Mucosa of rectum (tissue), 2 donors: ENCODE measurements around the gene SLC30A9.

ENCODE experiments used
- H3K27ac ChIP-seq, 2 donors: one replicate each; pipeline ENCODE4 v1.7.0; 2013; ENCODE audit warnings: inconsistent platforms in 2 of 2, low read depth in 2 of 2, low read length in 2 of 2
- H3K27me3 ChIP-seq, 2 donors: one replicate each; pipeline ENCODE4 v1.7.0; 2013; ENCODE audit warnings: low read length in 2 of 2; ENCODE audit not compliant: control insufficient read depth in 2 of 2, insufficient read depth in 2 of 2
- H3K36me3 ChIP-seq, 2 donors: one replicate each; pipeline ENCODE4 v1.7.0; 2013; ENCODE audit warnings: low read length in 2 of 2; ENCODE audit not compliant: control insufficient read depth in 2 of 2, insufficient read depth in 2 of 2
- H3K4me1 ChIP-seq, 2 donors: one replicate each; pipeline ENCODE4 v1.7.0; 2013; ENCODE audit warnings: low read length in 2 of 2, mild to moderate bottlenecking in 1 of 2; ENCODE audit not compliant: control insufficient read depth in 2 of 2, insufficient read depth in 2 of 2
- H3K4me3 ChIP-seq, 2 donors: one replicate each; pipeline ENCODE4 v1.7.0; 2013; ENCODE audit warnings: low read length in 2 of 2
- H3K9ac ChIP-seq, 2 donors: one replicate each; pipeline ENCODE4 v1.7.0; 2013; ENCODE audit warnings: low read length in 2 of 2, low read depth in 1 of 2, mild to moderate bottlenecking in 1 of 2
- H3K9me3 ChIP-seq, 2 donors: one replicate each; pipeline ENCODE4 v1.7.0; 2013; ENCODE audit warnings: low read length in 2 of 2; ENCODE audit not compliant: control insufficient read depth in 2 of 2
- donor health status: healthy.
- donor health status: Normal muscosa, but diverticular disease.

The SLC30A9 gene

GRCh38 chr4:41975341-41975740 is 15.0 kb upstream of the SLC30A9 start:
- H3K9ac ChIP-seq, result no peak overlapping the region
- H3K9me3 ChIP-seq, result no peaks in the 10 kb centered on the region
- H3K4me1 ChIP-seq, result no peaks in the 10 kb centered on the region
- no peaks in the 10 kb centered on the region for H3K36me3 ChIP-seq
- H3K27me3 ChIP-seq, result no peaks in the 10 kb centered on the region
- H3K4me3 ChIP-seq, result no peak overlapping the region
- no peak overlapping the region for H3K27ac ChIP-seq

GRCh38 chr4:41976775-41977516 is 13.4 kb upstream of the SLC30A9 start:
- H3K36me3 ChIP-seq, result no peaks in the 10 kb centered on the region
- H3K27ac ChIP-seq, result no peak overlapping the region

GRCh38 chr4:41977709-41978108 is 12.6 kb upstream of the SLC30A9 start:
- H3K36me3 ChIP-seq, result no peaks in the 10 kb centered on the region
- H3K27ac ChIP-seq, result no peak overlapping the region
- no peaks in the 10 kb centered on the region for H3K9me3 ChIP-seq
- no peak overlapping the region for H3K9ac ChIP-seq
- no peaks in the 10 kb centered on the region for H3K4me1 ChIP-seq
- H3K27me3 ChIP-seq, result no peaks in the 10 kb centered on the region
- no peak overlapping the region for H3K4me3 ChIP-seq

More at GRCh38 chr4:41976775-41977516, 13.4 kb upstream of the SLC30A9 start:
- Histone ChIP-seq H3K27me3 (no peaks in the 10 kb centered on the region), H3K9me3 (no peaks in the 10 kb centered on the region), H3K4me1 (no peaks in the 10 kb centered on the region), H3K4me3 (no peak overlapping the region), H3K9ac (no peak overlapping the region)

- Histone ChIP-seq H3K27me3 (no peaks in the 10 kb centered on the region), H3K9ac (no peak within 1 kb of the TSS), H3K27ac (no peak within 1 kb of the TSS), H3K4me1 (no peaks in the 10 kb centered on the region), H3K4me3 (no peak within 1 kb of the TSS), H3K9me3 (no peaks in the 10 kb centered on the region), H3K36me3 (no peaks in the 10 kb centered on the region)
Measured at GRCh38 chr4:41981456-41981855, 8.9 kb upstream of the SLC30A9 start, which contains the start of gene DCAF4L1. Gene DCAF4L1, plus strand, starts transcription at chr4:41981756. Its CDS starts 37 bp downstream, at chr4:41981793.

GRCh38 chr4:41982716-41983115 is 7.6 kb upstream of the SLC30A9 start:
- Histone ChIP-seq H3K4me3 (no peak overlapping the region), H3K27me3 (no peaks in the 10 kb centered on the region), H3K9me3 (no peaks in the 10 kb centered on the region), H3K4me1 (no peaks in the 10 kb centered on the region), H3K27ac (no peak overlapping the region), H3K36me3 (no peaks in the 10 kb centered on the region), H3K9ac (no peak overlapping the region)

- Histone ChIP-seq H3K9me3 (no peaks in the 10 kb centered on the region), H3K36me3 (no peaks in the 10 kb centered on the region), H3K4me1 (peaks cover 0 to 4% of the 10 kb centered on the region in 2 donors), H3K27ac (no peak overlapping the region), H3K27me3 (no peaks in the 10 kb centered on the region), H3K4me3 (no peak overlapping the region), H3K9ac (no peak overlapping the region)
Measured at GRCh38 chr4:41985151-41985550, 5.2 kb upstream of the SLC30A9 start.

- Histone ChIP-seq H3K4me1 (peaks cover 7 to 16% of the 10 kb centered on the region in 2 donors), H3K36me3 (no peaks in the 10 kb centered on the region), H3K9ac (peak overlapping the region; percentile 81 to 91), H3K27me3 (no peaks in the 10 kb centered on the region), H3K27ac (peak overlapping the region; percentile 25 to 43), H3K4me3 (peak overlapping the region; percentile 79 to 91), H3K9me3 (no peaks in the 10 kb centered on the region)
Measured at GRCh38 chr4:41989994-41990364, 351 bp upstream of the SLC30A9 start.

GRCh38 chr4:41991916-41992767 is 1.8 kb downstream of the SLC30A9 start:
- peaks cover 7 to 16% of the 10 kb centered on the region in 2 donors for H3K4me1 ChIP-seq
- H3K9ac ChIP-seq, result no peak overlapping the region
- H3K4me3 ChIP-seq, result no peak overlapping the region
- H3K36me3 ChIP-seq, result no peaks in the 10 kb centered on the region
- no peaks in the 10 kb centered on the region for H3K9me3 ChIP-seq
- H3K27ac ChIP-seq, result no peak overlapping the region
- H3K27me3 ChIP-seq, result no peaks in the 10 kb centered on the region

GRCh38 chr4:41992967-41993857 is 2.9 kb downstream of the SLC30A9 start:
- H3K9ac ChIP-seq, result no peak overlapping the region
- no peak overlapping the region for H3K4me3 ChIP-seq
- H3K36me3 ChIP-seq, result no peaks in the 10 kb centered on the region
- H3K9me3 ChIP-seq, result no peaks in the 10 kb centered on the region
- H3K27me3 ChIP-seq, result no peaks in the 10 kb centered on the region
- peaks cover 7 to 16% of the 10 kb centered on the region in 2 donors for H3K4me1 ChIP-seq
- H3K27ac ChIP-seq, result no peak overlapping the region
